ENCODE data around the gene PFKFB2. TPM values are rescaled to one million over a fixed set of nuclear protein-coding genes. Genes with fewer than 3 reads are reported as not detected.

PFKFB2 gene
- polyA plus RNA-seq, 1 donor (not counting 4 experiments of a cell fraction or from before 2014, with no cell fraction given) = 12.2 TPM

- Histone ChIP-seq H3K27ac (ENCODE audit: control insufficient read depth, insufficient read depth, low read length) (peak overlapping the region; percentile 97), H2AFZ (ENCODE audit: control insufficient read depth, low read length) (no peak overlapping the region), H4K20me1 (ENCODE audit: control insufficient read depth, extremely low read depth, insufficient read depth, low read length) (no peaks in the 10 kb centered on the region), H3K9me1 (ENCODE audit: control insufficient read depth, extremely low read depth, insufficient read depth, low read length) (no peaks in the 10 kb centered on the region), H3K27me3 (ENCODE audit: control insufficient read depth, extremely low read depth, insufficient read depth, low read length) (no peaks in the 10 kb centered on the region), H3K36me3 (ENCODE audit: control insufficient read depth in 2 of 2, extremely low read depth in 1 of 2, insufficient read depth in 2 of 2, low read length in 2 of 2) (peaks cover 25 to 43% of the 10 kb centered on the region in 2 experiments), H3K79me2 (ENCODE audit: control insufficient read depth, insufficient read depth, low read length) (peaks cover 20% of the 10 kb centered on the region), H3K4me2 (ENCODE audit: control insufficient read depth, extremely low read depth, insufficient read depth, low read depth, low read length) (peak overlapping the region; percentile 42), H3K9ac (ENCODE audit: control insufficient read depth, extremely low read depth, insufficient read depth, low read length) (peak overlapping the region; percentile 93), H3K4me1 (ENCODE audit: control insufficient read depth, extremely low read depth, insufficient read depth, low read length) (peaks cover 88% of the 10 kb centered on the region), H3K4me3 (ENCODE audit: control insufficient read depth in 2 of 3, extremely low read depth in 1 of 3, insufficient read depth in 2 of 3, low read depth in 1 of 3, low read length in 3 of 3) (peak overlapping the region in 1 of 3 experiments; percentile 5), H3K9me3 (ENCODE audit: control insufficient read depth, low read depth, low read length) (no peaks in the 10 kb centered on the region)
- FAIRE-seq = no peak
- TF ChIP-seq CTCF (optimal IDR thresholded peaks at IDR 0.05 in 1 of 3, IDR thresholded peaks at IDR 0.05 in 1 of 3, conservative IDR thresholded peaks at IDR 0.05 in 1 of 3; ENCODE audit: extremely low read depth in 1 of 3, insufficient read depth in 2 of 3, low read length in 3 of 3) = peak in 2 of 3 experiments; percentile 17 to 44
- TF ChIP-seq EZH2 (IDR thresholded peaks at IDR 0.05; ENCODE audit: low read length) = no peak
- DNase-seq (ENCODE audit: low read depth, low spot score) = no peak
- dilution Hi-C loops (cut with MboI; ENCODE audit: extremely low pct_ligation_motif_present, low sequenced_read_pairs) = no loop called here
Observed at GRCh38 chr1:207021139-207021861, 31.8 kb upstream of the PFKFB2 start.

- DNase-seq (ENCODE audit: low read depth, low spot score) = no peak
- peak overlapping the region; percentile 97 for H3K27ac ChIP-seq (ENCODE audit: control insufficient read depth, insufficient read depth, low read length)
- no peaks in the 10 kb centered on the region for H4K20me1 ChIP-seq (ENCODE audit: control insufficient read depth, extremely low read depth, insufficient read depth, low read length)
- peaks cover 25 to 47% of the 10 kb centered on the region in 2 experiments for H3K36me3 ChIP-seq (ENCODE audit: control insufficient read depth in 2 of 2, extremely low read depth in 1 of 2, insufficient read depth in 2 of 2, low read length in 2 of 2)
- TF ChIP-seq EZH2 (IDR thresholded peaks at IDR 0.05; ENCODE audit: low read length) (no peak), CTCF (optimal IDR thresholded peaks at IDR 0.05 in 1 of 3, IDR thresholded peaks at IDR 0.05 in 1 of 3, conservative IDR thresholded peaks at IDR 0.05 in 1 of 3; ENCODE audit: extremely low read depth in 1 of 3, insufficient read depth in 2 of 3, low read length in 3 of 3) (no peak)
- H3K79me2 ChIP-seq (ENCODE audit: control insufficient read depth, insufficient read depth, low read length) = peaks cover 27% of the 10 kb centered on the region
- no peak overlapping the region for H2AFZ ChIP-seq (ENCODE audit: control insufficient read depth, low read length)
- no peaks in the 10 kb centered on the region for H3K9me1 ChIP-seq (ENCODE audit: control insufficient read depth, extremely low read depth, insufficient read depth, low read length)
- no peak for FAIRE-seq
- peak overlapping the region in 1 of 3 experiments; percentile 3 for H3K4me3 ChIP-seq (ENCODE audit: control insufficient read depth in 2 of 3, extremely low read depth in 1 of 3, insufficient read depth in 2 of 3, low read depth in 1 of 3, low read length in 3 of 3)
- H3K9me3 ChIP-seq (ENCODE audit: control insufficient read depth, low read depth, low read length) = no peaks in the 10 kb centered on the region
- peak overlapping the region; percentile 42 for H3K4me2 ChIP-seq (ENCODE audit: control insufficient read depth, extremely low read depth, insufficient read depth, low read depth, low read length)
- dilution Hi-C loops (cut with MboI; ENCODE audit: extremely low pct_ligation_motif_present, low sequenced_read_pairs) = no loop called here
- H3K9ac ChIP-seq (ENCODE audit: control insufficient read depth, extremely low read depth, insufficient read depth, low read length) = peak overlapping the region; percentile 93
- H3K4me1 ChIP-seq (ENCODE audit: control insufficient read depth, extremely low read depth, insufficient read depth, low read length) = peaks cover 94% of the 10 kb centered on the region
- H3K27me3 ChIP-seq (ENCODE audit: control insufficient read depth, extremely low read depth, insufficient read depth, low read length) = no peaks in the 10 kb centered on the region
Observed at GRCh38 chr1:207021876-207022596, 31.0 kb upstream of the PFKFB2 start.
